ENCODE measurements around the gene DCAF5. TPM values are rescaled to one million over a fixed set of nuclear protein-coding genes. Genes with fewer than 3 reads are reported as not detected.
"Not testable (repeated sequence)": the region's sequence is repeated elsewhere in the genome, so short reads cannot be mapped to it uniquely, and the experiment has no call there.

The DCAF5 gene
- total RNA-seq, 3 donors from 2014 or later = 40.4 to 45.0 (median 43.3) TPM

DNA sequence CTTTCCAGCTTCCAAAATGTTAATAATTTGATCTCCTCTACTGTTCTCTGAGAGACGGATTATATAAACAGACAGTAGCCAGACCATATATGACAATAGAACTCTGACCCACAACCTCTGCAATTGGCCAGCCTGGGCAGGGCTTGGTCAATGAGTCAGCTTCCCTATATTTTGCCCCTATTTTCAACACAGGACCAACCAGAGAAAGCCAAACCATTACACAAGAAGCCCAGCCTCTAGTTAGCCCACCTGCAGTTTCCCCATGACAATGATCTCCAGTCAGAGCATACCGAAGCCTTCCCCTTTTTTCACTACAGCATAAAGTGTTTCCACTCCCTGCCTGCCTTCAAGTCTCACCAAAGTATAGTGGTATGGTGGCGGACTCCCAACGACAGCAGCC is 30.8 kb upstream of the DCAF5 start:
- no peaks in the 10 kb centered on the region for H3K27me3 ChIP-seq
- intact Hi-C loops (cut with DNase I; ENCODE audit: low total_unique reads) = no loop called here
- TF ChIP-seq CTCF (IDR thresholded peaks at IDR 0.05) (no peak), POLR2A (IDR thresholded peaks at IDR 0.05) (no peak), POLR2AphosphoS5 (IDR thresholded peaks at IDR 0.05) (no peak)
- H3K36me3 ChIP-seq = no peaks in the 10 kb centered on the region
- H3K4me3 ChIP-seq = no peak overlapping the region
- H3K9me3 ChIP-seq = no peaks in the 10 kb centered on the region
- no peaks in the 10 kb centered on the region for H3K4me1 ChIP-seq
- no peak for DNase-seq (ENCODE audit: low spot score in 2 of 2)
- H3K27ac ChIP-seq = no peak overlapping the region

DNA sequence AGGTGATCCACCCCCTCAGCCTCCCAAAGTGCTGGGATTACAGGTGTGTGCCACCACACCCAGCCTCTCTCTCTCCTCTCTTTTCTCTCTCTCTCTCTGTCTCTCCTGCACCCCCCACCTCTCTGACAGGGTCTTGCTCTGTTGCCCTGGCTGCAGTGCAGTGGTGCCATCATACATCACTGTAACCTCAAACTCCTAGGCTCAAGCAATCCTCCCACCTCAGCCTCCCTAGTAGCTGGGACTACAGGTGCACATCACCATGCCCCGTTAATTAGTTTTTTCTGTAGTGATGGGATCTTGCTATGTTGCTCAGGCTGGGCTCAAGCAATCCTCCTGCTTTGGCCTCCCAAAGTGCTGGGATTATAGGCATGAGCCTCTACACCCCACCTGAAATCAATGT is 29.7 kb upstream of the DCAF5 start:
- H3K9me3 ChIP-seq; intact Hi-C loops (cut with DNase I; ENCODE audit: low total_unique reads); H3K4me3 ChIP-seq; H3K36me3 ChIP-seq; H3K27ac ChIP-seq; H3K4me1 ChIP-seq; H3K27me3 ChIP-seq; DNase-seq (ENCODE audit: low spot score in 2 of 2): not testable (repeated sequence)

GRCh38 chr14:69181491-69181890 is 28.6 kb upstream of the DCAF5 start:
- Histone ChIP-seq H3K27me3 (no peaks in the 10 kb centered on the region), H3K4me1 (no peaks in the 10 kb centered on the region), H3K27ac (no peak overlapping the region), H3K4me3 (no peak overlapping the region), H3K36me3 (no peaks in the 10 kb centered on the region), H3K9me3 (no peaks in the 10 kb centered on the region)
- DNase-seq (ENCODE audit: low spot score in 2 of 2) = no peak
- no peak for TF ChIP-seq POLR2A (IDR thresholded peaks at IDR 0.05)
- no peak for TF ChIP-seq POLR2AphosphoS5 (IDR thresholded peaks at IDR 0.05)
- TF ChIP-seq CTCF (IDR thresholded peaks at IDR 0.05) = no peak
- intact Hi-C loops (cut with DNase I; ENCODE audit: low total_unique reads) = no loop called here

- Histone ChIP-seq H3K4me1 (no peaks in the 10 kb centered on the region), H3K36me3 (no peaks in the 10 kb centered on the region), H3K9me3 (no peaks in the 10 kb centered on the region), H3K4me3 (no peak overlapping the region), H3K27ac (no peak overlapping the region), H3K27me3 (no peaks in the 10 kb centered on the region)
- TF ChIP-seq CTCF (IDR thresholded peaks at IDR 0.05) = no peak
- DNase-seq (ENCODE audit: low spot score in 2 of 2) = no peak
- intact Hi-C loops (cut with DNase I; ENCODE audit: low total_unique reads) = no loop called here
These were observed 22.2 kb upstream of the DCAF5 start for GRCh38 chr14:69175130-69175529.

DNA sequence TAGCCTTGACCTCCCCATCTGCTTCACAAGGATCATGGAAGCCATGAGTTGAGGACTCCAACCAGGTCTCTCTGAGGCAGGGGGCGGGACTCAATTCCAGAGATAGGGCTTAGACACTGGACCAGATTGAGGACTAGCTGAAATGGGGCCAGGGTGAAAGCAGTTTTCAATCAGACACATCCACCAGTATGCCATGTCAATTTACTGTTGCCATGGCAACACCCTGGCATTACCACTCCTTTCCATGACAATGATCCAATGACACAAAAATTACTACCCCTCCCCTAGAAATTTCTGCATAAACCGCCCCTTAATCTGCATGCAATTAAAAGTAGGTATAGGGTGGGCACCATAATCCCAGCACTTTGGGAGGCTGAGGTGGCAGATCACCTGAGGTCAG is 18.6 kb upstream of the DCAF5 start:
- Histone ChIP-seq H3K9me3 (no peaks in the 10 kb centered on the region), H3K27me3 (no peaks in the 10 kb centered on the region), H3K36me3 (no peaks in the 10 kb centered on the region), H3K4me1 (no peaks in the 10 kb centered on the region), H3K27ac (no peak overlapping the region), H3K4me3 (no peak overlapping the region)
- no peak for DNase-seq (ENCODE audit: low spot score in 2 of 2)
- TF ChIP-seq CTCF (IDR thresholded peaks at IDR 0.05) (no peak), POLR2A (IDR thresholded peaks at IDR 0.05) (no peak), POLR2AphosphoS5 (IDR thresholded peaks at IDR 0.05) (no peak)
- intact Hi-C loops (cut with DNase I; ENCODE audit: low total_unique reads) = no loop called here

DNA sequence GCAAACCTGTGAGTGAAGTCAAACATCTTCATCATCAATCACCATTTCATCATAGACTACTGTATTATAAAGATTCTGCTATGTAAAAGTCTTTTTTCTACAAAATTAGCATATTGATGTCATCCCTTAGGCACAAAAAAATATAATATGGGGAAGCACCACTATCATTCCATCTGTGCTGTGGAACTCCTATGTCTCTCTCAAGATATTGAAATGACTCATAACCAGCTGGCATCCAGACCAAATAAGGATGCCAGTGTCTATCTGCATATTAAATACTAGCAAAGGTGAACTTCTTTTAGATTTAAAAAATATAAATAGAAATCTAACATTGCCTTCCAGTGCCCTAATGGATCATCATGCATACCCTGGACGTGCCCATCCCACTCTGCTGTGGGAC is 17.9 kb upstream of the DCAF5 start:
- DNase-seq (ENCODE audit: low spot score in 2 of 2) = no peak
- Histone ChIP-seq H3K4me1 (no peaks in the 10 kb centered on the region), H3K4me3 (no peak overlapping the region), H3K9me3 (no peaks in the 10 kb centered on the region), H3K27me3 (no peaks in the 10 kb centered on the region), H3K36me3 (no peaks in the 10 kb centered on the region), H3K27ac (no peak overlapping the region)
- TF ChIP-seq CTCF (IDR thresholded peaks at IDR 0.05) (no peak), POLR2A (IDR thresholded peaks at IDR 0.05) (no peak), POLR2AphosphoS5 (IDR thresholded peaks at IDR 0.05) (no peak)
- intact Hi-C loops (cut with DNase I; ENCODE audit: low total_unique reads) = no loop called here

GRCh38 chr14:69165787-69166186 is 12.9 kb upstream of the DCAF5 start:
- H3K27ac ChIP-seq = not testable (repeated sequence)
- intact Hi-C loops (cut with DNase I; ENCODE audit: low total_unique reads) = loop anchor here (5.0 kb wide), 1 partner anchor 1438 kb away; no protein-coding TSS in a partner anchor

More at GRCh38 chr14:69165787-69166186, 12.9 kb upstream of the DCAF5 start:
- H3K27me3 ChIP-seq; H3K9me3 ChIP-seq; DNase-seq (ENCODE audit: low spot score in 2 of 2); H3K36me3 ChIP-seq; H3K4me1 ChIP-seq; H3K4me3 ChIP-seq: not testable (repeated sequence)
